HG03060 (cell line): ENCODE measurements around the gene CHD2.

Source experiments
- ATAC-seq: cut with Tn5 transposase; IDR thresholded peaks from one replicate; pipeline ENCODE4 v1.9.1; 2021; ENCODE audit warnings: low read depth, moderate number of reproducible peaks; ENCODE audit not compliant: unreplicated experiment

Gene CHD2

GRCh38 chr15:93043621-93044300, 143.6 kb downstream of the CHD2 start:
- no peak for ATAC-seq

DNA sequence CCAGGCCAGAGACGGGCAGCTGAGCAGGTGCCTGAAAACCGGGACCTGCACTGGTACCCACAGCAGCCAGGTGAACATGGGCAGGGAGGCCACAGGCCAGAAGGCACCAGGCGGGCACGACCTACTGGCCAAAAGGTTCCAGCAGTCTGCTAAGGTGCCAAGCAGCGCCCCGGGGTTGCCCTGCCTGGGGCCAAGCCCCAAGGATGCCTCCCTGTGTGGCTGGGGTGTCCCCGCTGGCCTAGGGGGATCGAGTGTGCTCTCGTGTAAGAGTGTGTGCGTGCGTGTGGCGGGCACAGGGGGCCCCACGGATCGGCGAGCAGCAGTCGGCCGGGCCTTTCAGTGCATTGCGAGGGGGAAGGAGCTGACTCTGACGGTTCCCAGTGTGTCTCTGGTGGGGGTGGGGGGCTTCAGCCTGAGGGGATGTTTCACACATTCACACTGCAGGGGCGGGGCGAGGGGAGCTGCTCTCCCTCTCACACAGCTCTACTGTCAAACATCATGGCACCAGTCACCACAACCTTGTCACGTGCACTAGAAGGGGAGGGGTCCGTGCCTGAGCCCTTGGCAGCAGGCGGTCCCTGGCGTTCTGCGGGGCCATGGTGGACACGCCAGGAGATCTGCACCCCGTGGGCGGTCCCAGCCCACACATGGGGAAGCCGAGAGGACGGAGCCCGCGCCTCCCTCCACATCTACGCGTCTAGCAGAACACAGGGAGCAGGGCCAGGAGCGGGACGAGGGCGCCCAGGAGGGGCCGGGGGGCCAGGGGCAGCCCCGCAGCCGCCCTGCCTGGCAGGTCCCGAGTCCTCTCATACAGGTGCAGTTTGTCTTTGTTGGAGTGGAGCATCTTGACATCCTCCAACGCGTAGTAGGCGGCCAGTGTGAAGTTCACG, 144.4 kb downstream of the CHD2 start:
- no peak for ATAC-seq

GRCh38 chr15:93045191-93045785, 145.2 kb downstream of the CHD2 start:
- no peak for ATAC-seq

- no peak for ATAC-seq
These were observed 146.0 kb downstream of the CHD2 start for GRCh38 chr15:93046120-93046519.

- ATAC-seq = no peak
These were observed 146.6 kb downstream of the CHD2 start for GRCh38 chr15:93046721-93047120.

GRCh38 chr15:93047621-93048425, 147.7 kb downstream of the CHD2 start:
- ATAC-seq = no peak

DNA sequence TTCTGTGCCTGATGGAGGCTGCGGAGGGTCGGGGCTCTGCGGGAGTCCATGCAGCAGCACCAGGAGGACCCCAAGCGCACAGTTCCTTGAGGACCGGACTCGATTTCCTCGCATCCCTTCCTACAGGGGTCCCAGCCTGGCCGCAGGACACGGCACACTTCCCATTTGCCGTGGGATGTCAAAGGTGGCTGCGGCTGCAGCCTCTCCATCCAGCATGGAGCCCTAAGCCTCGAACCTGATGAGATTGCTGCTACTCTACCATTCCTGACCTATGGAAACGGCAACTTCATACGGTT, 148.2 kb downstream of the CHD2 start:
- no peak for ATAC-seq

- ATAC-seq = no peak
These were observed 148.6 kb downstream of the CHD2 start for GRCh38 chr15:93048759-93049161.

GRCh38 chr15:93049233-93049632, 149.1 kb downstream of the CHD2 start:
- ATAC-seq = no peak

DNA sequence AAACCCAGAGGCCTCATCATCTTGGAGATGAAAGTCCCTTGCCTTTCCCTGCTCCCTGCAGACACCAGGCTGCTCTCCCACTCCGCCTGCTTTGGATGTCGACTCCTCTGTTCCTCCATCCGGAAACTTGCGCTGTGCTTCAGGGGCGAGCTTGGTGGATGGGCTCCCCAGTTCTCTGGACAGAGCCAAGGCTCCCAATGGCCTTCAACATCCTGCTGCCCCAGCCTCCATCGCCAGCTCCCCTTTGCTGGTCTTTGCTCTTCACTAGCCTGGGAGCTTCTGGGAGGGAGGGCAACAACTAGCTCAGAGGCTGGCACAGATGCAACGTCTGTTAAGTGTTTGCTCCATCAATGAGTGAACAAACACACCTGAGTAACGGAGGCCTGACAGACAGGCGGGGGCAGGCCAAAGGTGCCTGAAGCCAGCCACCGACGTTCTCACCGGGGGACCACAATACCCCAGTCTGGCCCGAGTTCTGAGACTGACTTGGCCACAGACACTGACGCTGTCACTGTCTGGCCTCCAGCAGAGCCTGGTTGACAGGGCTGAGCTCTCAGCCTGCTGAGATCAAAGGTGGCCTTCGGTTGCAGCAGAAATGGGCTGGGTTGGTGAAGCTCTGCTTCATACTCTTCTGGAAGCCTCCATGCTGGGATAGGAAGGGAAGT, 149.9 kb downstream of the CHD2 start:
- no peak for ATAC-seq

DNA sequence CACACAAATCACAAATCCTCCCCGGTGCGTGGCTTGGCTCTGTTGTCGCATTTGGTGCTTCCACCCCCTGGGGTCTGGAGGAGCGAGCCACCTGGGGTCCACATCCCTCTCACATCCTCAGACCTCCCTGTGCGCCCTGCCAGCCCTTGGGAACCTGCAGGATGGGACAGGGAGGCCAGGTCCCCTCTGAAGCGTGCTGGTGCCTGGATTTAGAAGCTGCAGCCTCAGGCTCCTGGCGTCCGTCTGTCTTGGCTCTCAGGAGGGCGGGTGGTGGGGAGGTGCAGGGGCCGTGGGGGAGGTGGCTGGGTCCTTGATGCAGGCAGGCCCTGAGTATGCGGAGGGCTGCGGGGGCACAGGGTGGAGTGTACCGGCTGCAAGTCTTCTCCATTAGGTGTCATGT, 150.5 kb downstream of the CHD2 start:
- no peak for ATAC-seq

DNA sequence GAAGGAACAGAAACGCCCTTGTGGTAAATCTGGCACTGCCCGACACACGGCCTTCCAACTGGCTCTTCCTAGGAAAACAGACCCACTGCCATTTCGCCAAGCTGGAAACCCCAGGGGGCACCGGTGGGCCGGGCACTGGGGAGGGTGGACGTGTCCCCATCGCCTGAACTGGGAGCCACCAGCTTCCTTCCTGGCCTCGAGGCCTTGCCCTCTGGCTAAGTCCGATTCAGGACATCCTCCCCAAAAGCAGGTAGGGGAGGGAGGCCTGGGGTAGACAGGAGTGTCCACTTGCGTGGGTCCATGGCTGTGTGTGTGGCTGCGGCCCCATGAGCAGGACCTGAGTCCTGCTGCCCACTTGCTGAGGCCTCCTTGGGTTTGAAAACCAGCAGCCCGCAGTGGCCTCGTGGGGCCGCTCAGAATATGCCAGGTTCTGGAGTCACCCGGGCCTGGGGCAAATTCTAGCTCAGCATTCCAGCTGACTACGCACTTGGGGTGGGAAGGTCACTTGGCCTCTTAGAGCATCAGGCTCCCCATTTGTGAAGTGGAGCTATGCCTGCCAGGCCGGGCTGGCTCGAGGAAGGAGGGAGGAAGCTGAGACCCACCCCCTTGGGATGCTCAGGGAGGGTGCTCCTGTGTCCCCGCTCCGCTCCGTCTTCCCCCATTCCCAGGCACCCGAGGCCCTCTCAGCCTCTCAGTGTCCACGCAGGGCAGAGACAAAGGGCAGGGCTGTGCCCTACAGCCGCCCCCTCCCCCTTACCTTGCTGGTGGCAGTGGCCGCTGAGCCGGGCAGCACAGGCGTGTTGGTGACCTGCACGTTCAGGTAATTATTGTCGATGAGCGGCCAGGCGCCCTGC, 151.3 kb downstream of the CHD2 start:
- ATAC-seq = no peak

- no peak for ATAC-seq
These were observed 152.2 kb downstream of the CHD2 start for GRCh38 chr15:93052090-93052879.

DNA sequence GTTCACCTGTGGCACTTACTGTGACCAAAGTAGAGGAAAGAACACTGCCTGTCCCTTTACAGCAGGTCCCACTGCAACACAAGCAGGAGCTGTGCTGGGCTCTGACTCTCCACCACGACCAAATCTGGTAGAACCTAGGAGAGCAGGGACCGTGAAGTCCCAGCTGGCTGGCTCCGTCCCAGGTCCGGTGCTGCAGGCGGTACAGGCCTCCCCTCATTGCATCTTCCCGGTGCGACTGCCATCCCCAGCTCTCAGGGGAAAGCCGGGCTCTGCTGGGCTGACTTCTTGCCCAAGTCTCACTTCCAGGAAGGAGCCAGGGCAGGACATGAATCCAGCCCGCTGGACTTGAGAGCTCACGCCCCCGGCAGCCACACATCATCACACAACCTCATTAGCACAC, 155.1 kb downstream of the CHD2 start:
- ATAC-seq = no peak

- no peak for ATAC-seq
These were observed 156.7 kb downstream of the CHD2 start for GRCh38 chr15:93056836-93057235.

DNA sequence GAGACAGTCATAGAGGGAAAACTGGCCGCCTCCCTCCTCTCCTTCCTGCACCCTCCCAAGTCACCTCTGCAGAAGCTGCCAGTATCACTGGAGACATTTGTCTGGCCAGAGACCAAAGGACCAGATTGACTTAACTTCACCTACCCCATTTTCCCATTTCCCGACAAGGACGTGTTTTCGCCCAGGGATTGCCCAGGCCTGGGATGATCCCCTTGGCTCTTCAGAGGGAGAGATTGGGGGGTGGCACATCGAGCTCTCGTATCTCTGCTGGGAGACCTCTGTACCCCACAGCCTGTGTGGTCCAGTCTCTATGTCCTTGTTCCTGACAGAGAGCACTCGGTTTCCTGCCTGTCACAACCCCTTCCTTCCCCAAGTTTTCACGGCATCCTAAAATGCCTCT, 157.5 kb downstream of the CHD2 start:
- ATAC-seq = no peak

DNA sequence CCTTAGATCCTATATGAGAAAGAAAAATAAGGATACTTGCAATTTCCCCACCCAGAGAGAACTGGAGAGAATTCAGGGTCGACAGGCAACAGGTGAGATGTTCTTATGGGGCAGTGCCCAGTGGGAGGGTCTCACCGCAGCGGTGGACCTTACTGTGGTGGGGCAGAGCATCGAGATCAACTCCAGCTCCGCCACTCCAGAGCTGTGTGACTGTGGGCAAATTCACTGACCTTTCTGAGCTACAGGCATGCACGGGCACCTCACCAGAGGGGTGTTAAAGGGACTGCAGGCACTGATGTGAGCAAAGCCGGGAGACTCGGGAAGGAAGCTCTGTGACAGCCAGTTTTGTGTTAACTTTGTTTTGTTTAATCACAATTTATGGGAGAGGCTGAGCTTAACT, 158.0 kb downstream of the CHD2 start:
- no peak for ATAC-seq

DNA sequence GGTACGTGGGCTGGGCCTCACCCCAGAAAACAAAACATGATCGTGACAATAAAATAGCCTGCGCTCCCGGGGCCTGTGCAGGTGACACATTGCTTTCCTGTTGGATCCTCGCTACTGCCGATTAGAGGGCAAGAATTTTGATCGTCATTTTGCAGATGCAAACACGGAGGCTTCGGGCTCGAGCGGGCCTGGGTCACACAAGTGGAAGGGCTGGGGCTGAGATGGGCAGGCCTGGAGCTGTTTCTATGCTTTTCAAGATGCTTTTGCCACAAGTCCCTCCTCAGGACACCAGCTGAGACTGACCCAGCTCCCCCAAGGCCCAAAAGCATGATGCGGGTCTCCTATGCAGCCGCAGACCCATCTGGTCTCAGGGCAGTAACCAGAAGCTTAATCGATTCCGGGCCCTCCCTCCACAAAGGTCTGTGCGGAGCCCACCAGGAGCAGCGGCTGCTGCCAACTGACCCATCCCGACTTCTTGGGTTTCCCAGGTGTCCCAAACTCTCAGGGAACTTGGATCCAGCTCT, 158.8 kb downstream of the CHD2 start:
- ATAC-seq = no peak

DNA sequence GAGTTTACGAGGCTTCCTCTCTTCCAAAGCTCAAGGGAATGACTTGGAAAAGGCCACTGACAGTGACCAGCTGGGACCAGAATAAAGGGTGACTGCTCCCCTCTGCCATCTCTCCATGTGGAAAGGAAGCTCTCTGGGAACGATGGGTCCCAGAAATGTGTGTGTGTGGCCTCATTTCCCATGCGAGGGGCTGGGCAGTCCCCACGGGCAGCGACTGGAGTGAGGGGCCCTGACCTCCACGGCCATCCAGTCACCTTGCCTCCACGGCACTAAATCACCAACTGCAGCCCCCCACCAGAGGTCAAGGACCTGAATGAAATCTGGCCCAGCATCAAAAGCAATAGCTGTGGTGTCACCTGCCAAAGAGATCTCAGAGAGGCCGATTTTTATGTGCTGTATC, 159.3 kb downstream of the CHD2 start:
- no peak for ATAC-seq
